HG03045 (cell line): ENCODE results near the gene SH3TC2.

Experiments
- ATAC-seq: cut with Tn5 transposase; IDR thresholded peaks from one replicate; pipeline ENCODE4 v1.9.1; 2021; ENCODE audit warnings: mild to moderate bottlenecking, moderate library complexity; ENCODE audit not compliant: unreplicated experiment

Gene SH3TC2

DNA sequence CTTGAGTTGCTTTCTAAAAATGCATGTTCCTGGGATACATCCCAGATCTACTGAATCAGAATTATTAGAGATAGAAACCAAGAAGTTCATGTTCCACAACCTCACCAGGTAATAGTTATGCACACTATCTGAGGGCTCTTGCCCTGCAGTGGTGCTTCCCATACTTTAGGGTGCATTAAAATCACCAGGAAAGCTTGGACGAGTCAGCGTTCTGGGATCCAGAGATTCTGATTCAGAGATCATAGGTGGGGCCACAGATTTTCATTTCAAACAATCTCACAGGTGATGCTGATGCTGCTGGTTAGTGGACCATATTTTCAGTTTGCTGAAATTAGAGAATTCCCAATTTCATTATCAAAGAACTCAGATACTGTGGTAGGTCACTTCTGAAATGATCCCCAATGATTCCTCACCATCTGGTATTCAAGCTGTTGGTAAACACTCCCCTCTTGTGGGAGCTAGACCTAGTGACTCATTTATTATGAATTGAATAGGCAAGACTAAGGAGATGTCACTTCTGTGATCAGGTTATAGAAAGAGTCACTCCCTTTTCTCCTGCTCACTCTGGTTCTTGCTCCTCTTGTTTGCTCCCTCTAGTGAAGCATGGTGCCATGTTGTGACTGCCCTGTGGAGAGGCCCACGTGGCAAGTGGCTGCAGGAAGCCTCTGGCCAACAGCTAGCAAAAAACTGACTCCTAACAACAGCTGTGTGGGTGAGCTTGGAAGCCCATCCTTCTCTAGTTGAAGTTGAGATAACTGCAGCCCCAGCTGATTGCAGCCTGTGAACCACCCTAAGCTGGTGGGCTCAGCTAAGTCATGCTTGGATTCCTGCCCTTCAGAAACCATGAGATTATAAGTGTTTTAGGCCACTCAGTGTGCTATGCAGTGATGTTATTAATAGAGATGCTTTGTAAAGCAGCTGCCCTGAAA is 59.8 kb downstream of the SH3TC2 start:
- ATAC-seq, result no peak

DNA sequence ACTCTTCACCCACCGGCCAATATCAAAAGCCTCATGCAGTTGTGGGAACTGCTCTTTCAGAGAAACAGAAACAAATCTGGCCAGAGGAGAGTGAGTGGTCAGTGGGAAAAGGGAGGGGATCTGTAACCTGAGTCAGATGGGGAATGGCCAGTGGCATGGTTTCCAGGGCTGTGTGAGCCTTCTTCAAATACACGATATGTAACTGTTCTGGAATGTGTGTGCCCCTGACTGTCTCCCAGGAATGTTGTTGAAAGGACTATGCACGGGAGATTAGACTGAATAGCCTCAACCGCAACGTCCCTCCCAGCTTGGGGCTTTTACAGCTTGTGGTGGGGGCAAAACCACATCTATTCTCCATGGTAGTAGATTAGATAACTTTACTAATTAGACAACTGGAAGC is 60.8 kb downstream of the SH3TC2 start:
- no peak for ATAC-seq

DNA sequence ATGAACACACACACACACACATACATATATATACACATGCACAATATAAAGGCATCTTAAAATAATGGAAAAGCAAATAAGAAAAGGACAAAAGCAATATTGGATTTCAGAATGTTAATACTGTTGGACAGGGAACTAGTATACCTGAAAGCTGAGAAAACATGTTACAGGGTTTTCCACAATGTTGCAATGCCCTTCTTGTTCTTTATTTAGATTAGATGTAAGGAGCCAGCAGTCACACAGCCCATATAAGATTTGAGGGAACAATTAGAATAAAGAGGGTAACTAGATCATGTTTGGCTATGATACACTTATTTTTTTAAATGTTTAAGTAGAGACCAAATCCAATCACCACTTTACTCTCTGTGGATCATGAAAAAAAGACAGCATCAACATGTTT is 61.7 kb downstream of the SH3TC2 start:
- ATAC-seq, result no peak

DNA sequence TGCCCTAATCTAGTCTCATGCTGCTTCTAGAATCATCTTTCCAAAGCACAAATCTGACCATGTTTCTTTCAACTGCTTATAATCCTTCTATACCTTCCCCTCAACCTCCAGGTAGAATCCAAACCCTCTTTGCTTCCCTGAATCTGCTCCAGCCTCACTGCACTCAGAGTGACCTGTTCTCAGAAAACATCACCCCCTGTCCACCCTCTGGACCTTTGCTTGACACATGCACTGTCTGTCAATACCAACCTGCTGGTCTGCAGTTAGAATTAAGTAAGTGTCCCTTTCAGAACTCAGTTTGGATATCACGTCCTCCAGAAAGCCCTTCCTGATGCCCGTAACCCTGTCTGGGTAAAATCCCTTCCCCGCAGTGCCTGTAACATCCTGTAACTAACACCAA is 63.1 kb downstream of the SH3TC2 start:
- no peak for ATAC-seq

DNA sequence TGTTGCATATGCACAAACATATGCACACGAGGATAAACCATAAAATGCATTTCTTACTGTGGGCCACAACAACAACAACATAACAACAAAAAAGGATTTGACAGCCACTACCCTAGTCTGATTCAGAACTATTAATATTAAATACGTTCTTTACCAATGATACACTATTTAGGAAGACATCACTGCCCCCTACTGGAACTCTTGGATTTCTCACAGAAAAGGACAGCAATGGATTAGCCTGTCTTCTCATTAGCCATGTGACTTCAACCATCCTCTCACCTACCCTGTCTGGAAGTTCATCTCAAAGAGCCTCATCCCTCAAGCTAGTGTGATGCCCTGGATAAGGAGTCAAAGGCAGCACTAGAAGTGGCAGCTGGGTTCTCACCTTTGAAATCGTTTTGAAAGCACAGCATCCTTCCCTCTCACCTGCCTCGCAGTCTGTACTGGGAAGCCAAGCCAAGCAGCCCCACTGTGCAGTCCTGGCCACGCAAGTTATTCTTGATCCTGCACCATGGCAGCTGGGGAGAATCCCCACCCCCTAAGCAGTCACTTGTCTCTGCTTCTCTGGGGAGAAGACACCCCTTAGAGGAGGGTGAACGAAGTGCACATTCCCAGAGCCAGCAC is 64.6 kb downstream of the SH3TC2 start:
- ATAC-seq, result no peak

DNA sequence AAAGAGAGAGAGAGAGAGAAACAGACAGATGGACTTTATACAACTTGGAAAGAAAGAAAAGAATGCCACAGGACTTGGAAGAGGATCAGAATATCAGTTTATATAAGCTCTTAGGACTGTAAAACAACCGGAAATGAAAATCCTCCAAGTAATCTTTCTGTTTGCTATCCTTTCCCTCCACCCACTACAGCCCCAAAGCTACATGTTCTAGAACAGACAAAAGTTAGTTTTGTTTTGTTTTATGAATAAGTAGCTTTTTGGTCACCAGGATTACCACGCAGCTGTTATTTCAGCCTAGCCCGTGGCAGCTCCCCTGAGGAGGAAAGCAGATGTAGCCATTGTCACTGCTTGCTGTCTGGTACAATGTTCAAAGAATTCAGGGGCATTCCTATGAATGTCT is 66.6 kb downstream of the SH3TC2 start:
- no peak for ATAC-seq

DNA sequence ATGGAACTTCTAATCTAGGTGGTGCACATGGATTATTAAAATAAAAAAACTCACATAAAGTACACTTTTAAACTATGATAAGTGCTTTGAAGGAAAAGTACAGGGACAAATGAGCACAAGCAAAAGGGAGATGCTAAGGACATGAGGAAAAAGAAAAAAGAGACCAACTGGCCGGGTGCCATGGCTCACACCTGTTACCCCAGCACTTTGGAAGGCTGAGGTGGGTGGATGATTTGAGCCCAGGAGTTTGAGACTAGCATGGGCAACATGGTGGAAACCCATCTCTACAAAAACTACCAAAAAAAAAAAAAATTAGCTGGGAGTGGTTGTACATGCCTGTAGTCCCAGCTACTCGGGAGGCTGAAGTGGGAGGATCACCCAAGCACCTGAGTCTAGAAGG is 67.1 kb downstream of the SH3TC2 start:
- ATAC-seq, result no peak

DNA sequence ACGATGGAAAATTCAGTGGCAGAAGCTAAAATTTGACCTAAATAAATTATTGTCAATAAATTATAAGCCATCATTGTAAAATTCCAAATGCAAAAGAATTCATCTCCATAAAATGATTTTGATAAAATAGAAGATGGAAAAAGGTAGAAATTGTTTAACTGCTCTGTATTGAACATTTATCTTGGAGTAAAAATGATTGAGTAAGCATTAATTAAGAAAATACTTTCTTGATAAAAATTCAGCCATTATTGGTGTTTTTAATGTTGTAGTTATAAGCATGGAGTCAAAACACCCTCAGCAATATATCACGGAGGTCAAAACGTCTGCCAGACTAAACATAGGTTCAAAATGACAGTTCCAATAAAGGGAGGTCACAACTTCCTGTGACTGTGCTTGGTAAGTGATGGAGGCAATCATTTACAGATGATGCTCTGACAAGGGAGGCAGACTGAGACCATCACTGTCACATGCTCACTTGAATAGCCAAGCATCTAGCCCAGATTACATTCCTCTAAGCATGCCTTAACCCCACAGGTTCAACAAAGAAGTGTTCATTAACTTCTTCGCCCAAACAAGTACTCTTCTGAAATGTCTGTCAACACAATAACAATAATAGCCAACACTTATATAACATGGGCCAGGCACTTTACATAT is 69.5 kb downstream of the SH3TC2 start:
- no peak for ATAC-seq

DNA sequence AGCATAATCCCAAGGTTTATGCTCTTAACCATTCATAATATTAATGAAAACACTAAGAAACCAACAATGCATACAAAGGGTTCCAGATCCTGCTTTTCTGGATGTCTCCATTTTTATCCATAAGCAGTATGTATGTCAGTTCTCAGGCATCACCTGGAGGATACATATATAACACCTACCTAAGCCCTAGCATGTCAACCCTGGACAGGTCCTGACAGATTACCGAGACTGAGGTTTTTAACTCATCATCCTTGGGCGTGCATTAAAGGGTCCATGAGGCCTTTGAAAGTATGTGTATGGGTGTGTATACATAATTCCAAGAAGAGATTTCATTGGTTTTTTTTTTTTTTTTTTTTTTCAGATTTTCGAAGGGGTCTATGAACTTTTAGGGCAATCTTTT is 70.6 kb downstream of the SH3TC2 start:
- no peak for ATAC-seq

DNA sequence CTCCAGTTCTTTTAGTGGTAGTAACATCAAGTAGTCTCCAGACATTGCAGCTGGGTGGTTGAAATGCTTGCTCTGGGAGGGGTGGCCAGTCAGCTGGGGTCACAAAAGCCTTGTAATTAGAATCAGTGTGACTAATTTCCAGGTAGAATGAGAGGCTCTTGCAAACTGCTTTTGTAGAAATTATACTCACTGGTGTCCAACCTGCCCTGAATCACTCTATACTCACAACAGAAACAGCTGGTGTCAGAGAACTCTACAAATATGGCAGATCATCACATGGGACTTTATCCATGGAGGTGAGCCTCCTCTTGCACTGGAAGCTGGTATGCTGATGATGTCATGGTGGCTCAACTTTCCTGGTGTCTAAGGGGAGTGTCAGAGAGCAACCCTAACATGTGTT is 71.3 kb downstream of the SH3TC2 start:
- ATAC-seq, result no peak

DNA sequence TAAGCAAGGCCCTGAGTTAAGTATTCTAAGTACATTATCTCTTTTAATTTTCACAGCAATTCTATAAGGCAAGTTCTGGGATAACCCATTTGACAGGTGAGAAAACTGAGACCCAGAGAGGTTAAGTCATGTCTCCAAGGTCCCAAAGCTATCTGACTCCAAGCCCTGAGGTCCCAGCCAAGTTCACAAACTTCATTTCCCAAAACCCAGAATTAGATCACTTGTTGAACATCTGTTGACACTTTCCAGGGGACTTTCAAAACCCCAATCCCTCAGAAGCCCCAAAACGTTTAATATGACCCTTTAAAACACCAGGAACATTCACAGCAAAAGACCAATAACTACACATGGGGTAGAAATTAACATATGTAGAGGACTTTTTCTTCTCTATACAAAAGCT is 72.0 kb downstream of the SH3TC2 start:
- no peak for ATAC-seq

DNA sequence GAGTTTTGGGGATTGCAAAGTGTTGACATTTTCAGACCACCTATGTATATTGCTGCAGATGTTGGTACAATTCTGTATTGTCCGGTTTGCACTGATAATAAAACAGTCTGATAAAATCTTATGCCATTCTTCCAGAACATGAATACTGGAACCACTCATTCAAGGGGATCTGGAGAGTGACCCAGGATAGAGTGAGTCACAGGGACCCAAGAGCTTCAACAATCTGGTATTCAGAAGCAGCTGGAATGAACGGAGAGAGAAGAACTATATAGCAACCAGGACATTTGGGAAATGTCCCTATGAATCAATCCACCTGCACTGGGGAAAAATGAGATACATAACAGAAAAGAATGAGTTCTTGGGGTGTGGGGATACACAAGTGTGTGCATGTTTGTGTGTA is 73.3 kb downstream of the SH3TC2 start:
- ATAC-seq, result no peak

DNA sequence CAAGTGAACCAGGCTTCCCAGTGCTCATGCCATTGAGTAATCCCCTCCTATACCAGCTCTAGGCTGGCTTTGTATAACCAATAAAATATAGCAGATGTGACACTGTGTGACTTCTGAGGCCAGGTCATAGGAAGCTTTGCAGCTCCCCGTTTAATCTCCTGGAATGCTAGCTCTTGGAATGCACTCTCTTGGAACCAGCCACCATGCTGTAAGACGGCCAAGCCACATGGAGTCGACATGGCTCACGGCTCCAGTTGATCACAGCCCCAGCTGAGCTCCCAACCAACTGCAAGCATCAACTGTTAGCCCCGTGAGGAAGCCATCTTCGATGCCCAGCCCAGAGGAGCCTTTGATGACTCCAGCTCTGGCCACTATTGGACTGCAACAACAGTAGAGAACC is 74.5 kb downstream of the SH3TC2 start:
- no peak for ATAC-seq

DNA sequence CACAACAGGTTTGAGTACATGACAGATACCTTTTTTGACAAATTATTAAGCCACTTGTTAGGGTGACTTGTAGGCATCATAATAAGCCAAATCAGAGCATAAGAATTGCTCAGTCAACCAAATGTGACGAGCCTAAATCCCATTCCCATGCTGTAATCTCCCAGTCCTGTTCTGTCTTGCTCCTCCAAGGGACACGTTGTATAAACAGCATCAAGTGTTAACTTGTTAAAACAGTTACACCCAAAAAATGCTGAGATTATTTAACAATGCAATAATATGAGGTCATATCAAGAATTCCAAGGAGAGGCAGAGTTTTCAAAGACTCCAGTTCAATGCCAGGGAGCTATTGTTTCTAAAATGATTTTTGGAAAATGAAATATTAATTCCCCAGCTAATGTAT is 76.2 kb downstream of the SH3TC2 start:
- no peak for ATAC-seq

DNA sequence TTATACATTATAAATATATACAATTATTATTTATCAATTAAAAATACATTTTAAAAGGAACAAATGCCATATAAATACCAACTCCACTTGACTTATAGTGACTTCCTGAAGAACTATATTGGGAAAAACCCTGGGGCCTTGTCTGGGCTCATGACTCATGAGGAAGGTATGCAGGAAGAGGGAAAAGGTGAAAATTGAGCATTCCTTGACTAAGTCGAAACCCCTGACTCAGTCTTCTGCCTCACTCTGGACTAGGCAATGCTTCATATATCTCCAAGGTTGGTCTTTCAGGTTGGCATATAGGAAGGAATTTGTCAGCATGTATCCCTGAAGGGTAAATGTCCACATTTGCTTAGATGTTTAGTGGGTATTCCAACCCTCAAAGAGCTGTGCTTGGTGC is 78.5 kb downstream of the SH3TC2 start:
- ATAC-seq, result no peak

DNA sequence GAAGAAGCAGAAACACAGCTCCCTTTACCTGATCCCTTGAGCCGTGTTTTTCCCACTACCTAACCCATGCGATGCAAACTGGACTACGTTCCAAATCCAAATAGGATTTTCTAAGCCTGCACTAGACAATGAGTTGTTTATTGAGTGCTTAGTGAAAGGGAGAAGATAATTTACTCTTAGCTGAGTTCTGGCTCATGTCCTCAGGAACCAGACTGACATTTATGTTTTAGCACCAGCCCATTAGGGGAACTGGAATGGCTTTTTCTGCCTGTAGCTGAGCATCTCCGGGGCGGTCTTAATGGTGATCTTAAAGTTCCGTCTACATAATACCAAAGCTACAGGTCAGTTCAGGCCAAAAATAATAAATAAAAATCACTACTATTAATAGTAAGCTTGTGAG is 81.5 kb downstream of the SH3TC2 start:
- no peak for ATAC-seq

DNA sequence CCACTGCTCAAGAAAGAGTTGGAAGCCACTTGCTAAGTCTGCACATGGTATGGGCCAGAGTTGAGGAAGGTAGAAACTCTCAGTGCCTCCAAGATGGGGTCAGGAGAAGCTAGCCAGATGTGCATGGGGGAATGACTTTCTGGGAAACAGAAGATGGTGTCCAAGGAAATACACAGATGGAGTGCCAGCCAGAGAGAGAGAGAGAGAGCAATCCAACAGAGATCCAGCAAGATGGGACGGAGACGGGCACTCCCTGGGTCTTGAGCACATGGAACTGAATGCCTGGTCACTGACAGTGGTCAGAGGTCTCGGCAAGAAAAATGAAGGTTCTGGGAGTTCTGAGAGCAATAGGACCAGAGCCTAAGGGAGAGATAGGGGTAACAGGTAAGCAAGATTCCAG is 82.1 kb downstream of the SH3TC2 start:
- no peak for ATAC-seq

DNA sequence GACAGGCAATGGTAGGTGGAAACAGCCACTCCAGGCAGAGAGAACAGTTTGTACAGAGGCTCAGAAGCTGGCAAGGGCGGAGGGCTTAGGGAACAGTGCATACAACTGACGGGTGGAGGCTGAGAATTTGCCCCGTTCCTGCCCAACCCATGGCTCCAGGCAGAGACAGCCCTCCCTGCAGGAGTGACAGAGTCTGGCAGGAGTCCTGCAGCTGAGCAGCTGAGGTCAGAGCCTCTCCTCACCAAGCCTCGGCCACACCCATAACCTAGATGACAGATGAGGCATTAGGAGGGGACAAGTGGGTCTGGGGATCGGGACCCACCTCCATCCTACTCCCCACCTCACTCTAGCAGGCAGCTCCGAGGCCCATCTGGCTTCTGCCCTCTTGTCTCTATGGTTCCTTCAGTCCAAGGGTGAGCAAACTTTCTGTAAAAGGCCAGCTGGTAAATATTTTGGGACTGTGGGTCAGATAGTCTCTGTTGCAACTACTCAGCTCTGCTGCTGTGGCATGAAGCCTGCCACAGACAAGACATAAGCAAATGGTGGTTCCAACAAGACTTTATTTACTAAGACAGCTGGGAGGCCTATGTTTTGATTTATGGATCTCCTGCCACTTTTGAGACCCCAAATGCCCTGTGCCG is 83.7 kb downstream of the SH3TC2 start:
- ATAC-seq, result no peak

DNA sequence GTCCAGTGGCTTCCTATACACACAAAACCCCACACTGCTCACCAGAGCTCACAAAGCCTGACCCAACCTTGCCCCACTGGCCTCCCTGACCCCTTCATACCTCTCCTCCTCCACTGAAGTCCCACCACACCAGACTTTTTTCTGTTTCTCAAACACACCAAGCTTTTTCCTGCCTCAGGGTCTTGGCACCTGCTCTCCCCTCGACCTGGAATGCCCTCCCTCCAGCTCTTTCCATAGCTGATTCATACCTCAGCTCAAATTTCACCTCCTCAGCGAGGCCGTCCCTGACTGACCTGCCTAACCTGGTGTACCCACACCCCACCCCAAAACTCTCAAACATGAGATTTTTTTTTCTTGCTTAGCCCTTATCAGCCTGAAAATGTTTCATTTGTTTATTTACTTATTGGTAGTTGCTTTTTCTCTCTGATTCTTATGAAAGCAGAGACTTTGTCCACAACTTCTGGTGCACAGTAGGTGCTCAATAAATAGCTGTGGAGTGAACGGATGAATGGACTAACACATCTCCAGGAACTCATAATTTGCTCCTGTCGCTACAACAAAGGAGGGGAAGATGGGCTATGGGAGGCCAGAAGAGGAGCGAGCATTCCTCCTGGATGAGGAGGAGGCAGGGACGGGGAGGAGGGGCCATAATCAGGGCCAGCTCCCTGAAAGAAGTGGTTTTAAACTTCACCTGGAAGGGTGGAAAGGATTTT is 84.3 kb downstream of the SH3TC2 start:
- no peak for ATAC-seq

DNA sequence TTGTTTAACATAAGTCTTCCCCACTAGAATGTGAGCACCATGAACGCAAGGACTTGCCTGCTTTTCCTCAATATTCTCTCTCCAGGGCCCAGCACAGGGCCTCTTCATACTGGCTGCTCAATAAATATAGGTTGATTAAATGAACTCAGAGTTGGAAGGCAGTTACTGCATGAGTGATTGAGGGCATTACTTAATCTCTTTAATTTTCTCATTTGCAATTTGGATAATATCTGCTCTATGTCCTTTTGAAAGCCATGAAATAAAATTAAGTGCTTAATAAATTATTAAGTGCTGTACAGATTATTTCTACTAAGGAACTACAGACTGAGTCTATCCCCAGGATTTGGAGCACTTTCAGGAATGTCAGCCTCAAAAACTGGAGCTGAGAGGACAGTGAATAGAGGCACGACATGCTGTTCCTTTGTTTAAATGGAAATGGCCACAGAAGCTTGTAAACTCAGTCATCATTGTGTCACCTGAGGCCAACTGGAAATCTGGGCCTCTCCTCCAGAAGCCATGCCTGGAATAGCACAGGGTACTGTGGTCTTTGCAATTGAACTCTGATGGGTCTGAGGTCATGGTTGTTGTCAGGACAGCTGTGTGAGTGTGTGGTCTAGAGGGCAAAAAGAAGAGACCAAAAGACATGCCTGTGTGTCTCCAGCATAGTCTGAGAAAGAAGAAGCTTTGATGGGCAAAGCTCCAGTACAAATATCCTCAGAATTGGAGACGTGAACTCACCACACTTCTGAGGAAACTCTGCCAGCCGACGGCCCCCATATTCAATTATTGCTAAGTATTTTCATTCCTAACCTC is 86.1 kb downstream of the SH3TC2 start:
- ATAC-seq, result no peak
